SK-N-SH (cell line): ENCODE results near the gene ALDH18A1. TPM values are rescaled to one million over a fixed set of nuclear protein-coding genes. Genes with fewer than 3 reads are reported as not detected.

ENCODE experiments used
- CTCF ChIA-PET: fragments of 300-600, 350-600 bp; formaldehyde crosslinking; extraction: SDS; loops from one replicate; lab custom pipeline; 2021; lab: Yijun Ruan, JAX
- POLR2A ChIA-PET: fragments of 350-600 bp; sonication (Branson Sonifier 250); formaldehyde crosslinking; extraction: SDS; loops from one replicate; lab custom pipeline; 2020; ENCODE audit warnings: antibody characterized with exemption, inconsistent platforms; lab: Yijun Ruan, JAX
- DNase-seq: peaks from one replicate; pipeline ENCODE4 v3.0.0; 2012
- H2AFZ ChIP-seq: fragments of 200-600 bp; sonication (generic); 2 replicates; pipeline ENCODE4 v1.8.1; 2016; ENCODE audit warnings: antibody characterized with exemption, mild to moderate bottlenecking, low read depth
- H3F3A ChIP-seq: fragments of 200-600 bp; sonication (generic); replicated peaks from 2 replicates; pipeline ENCODE3; 2016; ENCODE audit warnings: antibody characterized with exemption, mild to moderate bottlenecking; ENCODE audit not compliant: insufficient read depth
- H3K27ac ChIP-seq, 2 experiments: fragments of 200-500 bp in 1 of 2; fragments of 200-600 bp in 1 of 2; sonication (Bioruptor generic) in 1 of 2; sonication (generic), shearing (Covaris generic) in 1 of 2; 2 replicates each; pipeline versions ENCODE4 v1.5.1 to v1.6.1; 2014 to 2016; ENCODE audit warnings: low read depth in 2 of 2, inconsistent platforms in 1 of 2, low read length in 1 of 2, mild to moderate bottlenecking in 1 of 2, mixed read lengths in 1 of 2
- H3K27me3 ChIP-seq: fragments of 200-600 bp; sonication (generic), shearing (Covaris generic); 2 replicates; pipeline ENCODE4 v1.6.1; 2016; ENCODE audit warnings: mixed run types; ENCODE audit not compliant: insufficient read depth
- H3K36me3 ChIP-seq, 2 experiments: fragments of 200-500 bp in 1 of 2; fragments of 200-600 bp in 1 of 2; sonication (Bioruptor generic) in 1 of 2; sonication (generic) in 1 of 2; replicated peaks in 1 of 2; 2 replicates each; pipeline versions ENCODE3 to v1.5.1; 2014 to 2016; ENCODE audit warnings: low read length in 1 of 2, mild to moderate bottlenecking in 1 of 2; ENCODE audit not compliant: insufficient read depth in 2 of 2, control insufficient read depth in 1 of 2
- H3K4me1 ChIP-seq, 2 experiments: fragments of 200-500 bp in 1 of 2; fragments of 200-600 bp in 1 of 2; sonication (Bioruptor generic) in 1 of 2; sonication (generic), shearing (Covaris generic) in 1 of 2; 2 replicates each; pipeline versions ENCODE4 v1.5.1 to v1.6.1; 2014 to 2016; ENCODE audit warnings: low read depth in 1 of 2, low read length in 1 of 2, mixed run types in 1 of 2; ENCODE audit not compliant: insufficient read depth in 2 of 2, control insufficient read depth in 1 of 2
- H3K4me2 ChIP-seq: fragments of 200-600 bp; sonication (generic), shearing (Covaris generic); 2 replicates; pipeline ENCODE4 v1.6.1; 2017; ENCODE audit warnings: mixed run types
- H3K4me3 ChIP-seq, 2 experiments: fragments of 200-500 bp in 1 of 2; fragments of 200-600 bp in 1 of 2; sonication (Bioruptor generic) in 1 of 2; sonication (generic), shearing (Covaris generic) in 1 of 2; 2 replicates each; pipeline versions ENCODE4 v1.5.1 to v1.8.1; 2014 to 2016; ENCODE audit warnings: low read depth in 2 of 2, inconsistent platforms in 1 of 2, low read length in 1 of 2, mild to moderate bottlenecking in 1 of 2, mixed read lengths in 1 of 2, moderate library complexity in 1 of 2
- H3K79me2 ChIP-seq: fragments of 200-600 bp; sonication (generic); 2 replicates; pipeline ENCODE4 v1.8.1; 2017; ENCODE audit warnings: mild to moderate bottlenecking; ENCODE audit not compliant: insufficient read depth
- H3K9ac ChIP-seq: fragments of 200-600 bp; sonication (generic); 2 replicates; pipeline ENCODE4 v1.6.1; 2017; ENCODE audit warnings: mixed run types
- H3K9me2 ChIP-seq: fragments of 200-600 bp; sonication (generic); 2 replicates; pipeline ENCODE4 v1.6.1; 2017; ENCODE audit warnings: mixed run types
- H3K9me3 ChIP-seq: fragments of 200-600 bp; sonication (generic); 2 replicates; pipeline ENCODE4 v1.6.1; 2017; ENCODE audit warnings: mixed run types, mild to moderate bottlenecking, moderate library complexity
- H4K20me1 ChIP-seq: fragments of 200-600 bp; sonication (generic); 2 replicates; pipeline ENCODE4 v1.6.1; 2017; ENCODE audit warnings: mild to moderate bottlenecking, mixed run types; ENCODE audit not compliant: insufficient read depth
- CHD2 ChIP-seq: fragments of 150-350 bp; IDR thresholded peaks from 2 replicates; pipeline ENCODE4 v1.6.1; 2018; ENCODE audit warnings: low read length; ENCODE audit not compliant: partially characterized antibody
- CTCF ChIP-seq: fragments of 200-600 bp; sonication (generic); IDR thresholded peaks from 2 replicates; pipeline ENCODE4 v1.6.1; 2017; ENCODE audit warnings: antibody characterized with exemption, mild to moderate bottlenecking, moderate library complexity
- FOSL2 ChIP-seq: IDR thresholded peaks from 2 replicates; pipeline ENCODE4 v1.4.0; 2012; ENCODE audit warnings: low read depth, mild to moderate bottlenecking, moderate library complexity, borderline replicate concordance
- JUND ChIP-seq: IDR thresholded peaks from 2 replicates; pipeline ENCODE4 v1.4.0; 2012
- MXI1 ChIP-seq: IDR thresholded peaks from 2 replicates; pipeline ENCODE4 v1.6.1; 2012; ENCODE audit warnings: mild to moderate bottlenecking, low read depth, low read length, improper control_type of control experiment
- NFIC ChIP-seq: IDR thresholded peaks from 2 replicates; pipeline ENCODE4 v1.4.0; 2012; ENCODE audit warnings: borderline replicate concordance
- RAD21 ChIP-seq: IDR thresholded peaks from 2 replicates; pipeline ENCODE4 v1.6.1; 2012; ENCODE audit warnings: mild to moderate bottlenecking, low read length
- RCOR1 ChIP-seq: fragments of 150-350 bp; IDR thresholded peaks from 2 replicates; pipeline ENCODE4 v1.6.1; 2017; ENCODE audit warnings: antibody characterized with exemption, low read length
- RFX5 ChIP-seq: IDR thresholded peaks from 2 replicates; pipeline ENCODE4 v1.6.1; 2012; ENCODE audit warnings: mild to moderate bottlenecking, improper control_type of control experiment, low read length
- RXRA ChIP-seq: IDR thresholded peaks from 2 replicates; pipeline ENCODE4 v1.4.0; 2012; ENCODE audit warnings: low read depth, mild to moderate bottlenecking, borderline replicate concordance
- SIN3A ChIP-seq: IDR thresholded peaks from 2 replicates; pipeline ENCODE4 v1.6.1; 2012; ENCODE audit warnings: low read depth, mild to moderate bottlenecking, low read length, moderate library complexity, borderline replicate concordance
- SMC3 ChIP-seq: IDR thresholded peaks from 2 replicates; pipeline ENCODE4 v1.6.1; 2012; ENCODE audit warnings: low read depth, low read length, improper control_type of control experiment
- TEAD4 ChIP-seq: IDR thresholded peaks from 2 replicates; pipeline ENCODE4 v1.4.0; 2012; ENCODE audit warnings: mild to moderate bottlenecking, borderline replicate concordance; ENCODE audit not compliant: insufficient read depth
- YY1 ChIP-seq: IDR thresholded peaks from 2 replicates; pipeline ENCODE4 v1.4.0; 2012; ENCODE audit warnings: low read depth, mild to moderate bottlenecking
- WGBS: methylation state at CpG from one replicate; pipeline ENCODE4 v1.1.6; 2017; ENCODE audit warnings: low lambda C conversion rate; 5-methylcytosine and 5-hydroxymethylcytosine counted together
- polyA plus RNA-seq, 3 experiments: library from polyadenylated mRNA; depleted of rRNA; stranded (reverse); fragments of >200 nt; gene quantifications; 2 replicates each; pipeline ENCODE4 v1.2.3, GENCODE V29; 2012
- TF ChIP-seq, protein P1 (sequence below): IDR thresholded peaks from 2 replicates; pipeline ENCODE4 v1.4.0; 2012; ENCODE audit warnings: low read depth, borderline replicate concordance
- TF ChIP-seq, protein P2 (sequence below): IDR thresholded peaks from 2 replicates; pipeline ENCODE4 v1.4.0; 2012; ENCODE audit warnings: low read depth
- TF ChIP-seq, protein P3 (sequence below): fragments of 150-350 bp; IDR thresholded peaks from 2 replicates; pipeline ENCODE4 v1.6.1; 2017; ENCODE audit warnings: antibody characterized with exemption, low read length, low read depth, borderline replicate concordance
- TF ChIP-seq, protein P4 (sequence below): IDR thresholded peaks from 2 replicates; pipeline ENCODE4 v1.4.0; 2012; ENCODE audit warnings: low read depth, borderline replicate concordance

The ALDH18A1 gene
- polyA plus RNA-seq, 1 of the 3 experiments (the other 2 are of a cell fraction): 59.5 TPM

GRCh38 chr10:95605163-95605562, 51.3 kb downstream of the ALDH18A1 start:
- 92% methylated on average over 3 of the region's 3 CpGs for WGBS
- TF ChIP-seq CTCF: no peak
- no peak for TF ChIP-seq NFIC
- no peak for TF ChIP-seq RFX5
- TF ChIP-seq, protein P1, sequence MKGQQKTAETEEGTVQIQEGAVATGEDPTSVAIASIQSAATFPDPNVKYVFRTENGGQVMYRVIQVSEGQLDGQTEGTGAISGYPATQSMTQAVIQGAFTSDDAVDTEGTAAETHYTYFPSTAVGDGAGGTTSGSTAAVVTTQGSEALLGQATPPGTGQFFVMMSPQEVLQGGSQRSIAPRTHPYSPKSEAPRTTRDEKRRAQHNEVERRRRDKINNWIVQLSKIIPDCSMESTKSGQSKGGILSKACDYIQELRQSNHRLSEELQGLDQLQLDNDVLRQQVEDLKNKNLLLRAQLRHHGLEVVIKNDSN: no peak
- TF ChIP-seq FOSL2: no peak
- TF ChIP-seq SMC3: no peak
- TF ChIP-seq TEAD4: no peak
- TF ChIP-seq RAD21: no peak
- TF ChIP-seq YY1: no peak
- H3K9ac ChIP-seq: no peak overlapping the region
- no peak overlapping the region for H3K4me3 ChIP-seq
- no peaks in the 10 kb centered on the region for H4K20me1 ChIP-seq
- peaks cover 20 to 41% of the 10 kb centered on the region in 2 experiments for H3K36me3 ChIP-seq
- no peaks in the 10 kb centered on the region for H3K27me3 ChIP-seq
- ChIA-PET CTCF (interaction anchor here (1.0 to 12.9 kb wide), 7 partner anchors 38 to 241 kb away, joined by 3 to 214 read pairs (median 10); no protein-coding TSS in a partner anchor), POLR2A (no interaction called here)
- no peaks in the 10 kb centered on the region for H3K79me2 ChIP-seq
- no peaks in the 10 kb centered on the region for H3K9me3 ChIP-seq
- no peak overlapping the region for H3K4me2 ChIP-seq
- H3K9me2 ChIP-seq: no peaks in the 10 kb centered on the region
- no peaks in the 10 kb centered on the region for H3K4me1 ChIP-seq
- H3K27ac ChIP-seq: no peak overlapping the region
- no peak overlapping the region for H2AFZ ChIP-seq
- no peak for DNase-seq
- H3F3A ChIP-seq: no peaks in the 10 kb centered on the region

GRCh38 chr10:95604630-95605029, 51.9 kb downstream of the ALDH18A1 start:
- Histone ChIP-seq H2AFZ (no peak overlapping the region), H3K36me3 (peaks cover 17 to 39% of the 10 kb centered on the region in 2 experiments), H3F3A (no peaks in the 10 kb centered on the region), H3K79me2 (no peaks in the 10 kb centered on the region), H4K20me1 (no peaks in the 10 kb centered on the region), H3K4me2 (no peak overlapping the region), H3K9me3 (no peaks in the 10 kb centered on the region), H3K9ac (no peak overlapping the region), H3K27me3 (no peaks in the 10 kb centered on the region), H3K9me2 (no peaks in the 10 kb centered on the region), H3K4me1 (no peaks in the 10 kb centered on the region), H3K4me3 (no peak overlapping the region), H3K27ac (no peak overlapping the region)
- TF ChIP-seq MXI1 (no peak), RXRA (no peak), CHD2 (no peak), RCOR1 (no peak), TEAD4 (no peak), SIN3A (no peak), RAD21 (no peak), YY1 (no peak), JUND (no peak), NFIC (no peak)
- TF ChIP-seq, protein P2, sequence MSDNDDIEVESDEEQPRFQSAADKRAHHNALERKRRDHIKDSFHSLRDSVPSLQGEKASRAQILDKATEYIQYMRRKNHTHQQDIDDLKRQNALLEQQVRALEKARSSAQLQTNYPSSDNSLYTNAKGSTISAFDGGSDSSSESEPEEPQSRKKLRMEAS: no peak
- TF ChIP-seq, protein P3, sequence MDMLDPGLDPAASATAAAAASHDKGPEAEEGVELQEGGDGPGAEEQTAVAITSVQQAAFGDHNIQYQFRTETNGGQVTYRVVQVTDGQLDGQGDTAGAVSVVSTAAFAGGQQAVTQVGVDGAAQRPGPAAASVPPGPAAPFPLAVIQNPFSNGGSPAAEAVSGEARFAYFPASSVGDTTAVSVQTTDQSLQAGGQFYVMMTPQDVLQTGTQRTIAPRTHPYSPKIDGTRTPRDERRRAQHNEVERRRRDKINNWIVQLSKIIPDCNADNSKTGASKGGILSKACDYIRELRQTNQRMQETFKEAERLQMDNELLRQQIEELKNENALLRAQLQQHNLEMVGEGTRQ: no peak
- TF ChIP-seq, protein P4, sequence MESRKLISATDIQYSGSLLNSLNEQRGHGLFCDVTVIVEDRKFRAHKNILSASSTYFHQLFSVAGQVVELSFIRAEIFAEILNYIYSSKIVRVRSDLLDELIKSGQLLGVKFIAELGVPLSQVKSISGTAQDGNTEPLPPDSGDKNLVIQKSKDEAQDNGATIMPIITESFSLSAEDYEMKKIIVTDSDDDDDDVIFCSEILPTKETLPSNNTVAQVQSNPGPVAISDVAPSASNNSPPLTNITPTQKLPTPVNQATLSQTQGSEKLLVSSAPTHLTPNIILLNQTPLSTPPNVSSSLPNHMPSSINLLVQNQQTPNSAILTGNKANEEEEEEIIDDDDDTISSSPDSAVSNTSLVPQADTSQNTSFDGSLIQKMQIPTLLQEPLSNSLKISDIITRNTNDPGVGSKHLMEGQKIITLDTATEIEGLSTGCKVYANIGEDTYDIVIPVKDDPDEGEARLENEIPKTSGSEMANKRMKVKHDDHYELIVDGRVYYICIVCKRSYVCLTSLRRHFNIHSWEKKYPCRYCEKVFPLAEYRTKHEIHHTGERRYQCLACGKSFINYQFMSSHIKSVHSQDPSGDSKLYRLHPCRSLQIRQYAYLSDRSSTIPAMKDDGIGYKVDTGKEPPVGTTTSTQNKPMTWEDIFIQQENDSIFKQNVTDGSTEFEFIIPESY: no peak
- CTCF ChIA-PET: interaction anchor here (0.8 to 12.9 kb wide), 7 partner anchors 84 to 241 kb away, joined by 3 to 214 read pairs (median 10); no protein-coding TSS in a partner anchor
- POLR2A ChIA-PET: interaction anchor here (1.2 kb wide), 1 partner anchor 230 kb away, joined by 3 read pairs; no protein-coding TSS in a partner anchor
- no peak for DNase-seq
